Endothelial cell of umbilical vein (primary cell): Measurements from ENCODE around the gene CCDC85C.

Source experiments
- EZH2 ChIP-seq: IDR thresholded peaks from 2 replicates; pipeline ENCODE4 v1.6.1; 2012; ENCODE audit warnings: borderline replicate concordance, low read depth, mild to moderate bottlenecking, moderate library complexity, low read length, inconsistent platforms; ENCODE audit not compliant: severe bottlenecking
- GATA2 ChIP-seq: IDR thresholded peaks from 2 replicates; pipeline ENCODE4 v1.7.0; 2011; ENCODE audit warnings: low read depth, mild to moderate bottlenecking, moderate library complexity, mixed read lengths, low read length; ENCODE audit not compliant: insufficient read length, insufficient read depth
- MYC ChIP-seq: IDR thresholded peaks from one replicate; pipeline ENCODE4 v1.6.1; 2011; ENCODE audit warnings: mild to moderate bottlenecking, low read depth, low read length
- POLR2A ChIP-seq: IDR thresholded peaks from 2 replicates; pipeline ENCODE4 v1.6.1; 2012; ENCODE audit warnings: low read depth, mild to moderate bottlenecking, control low read depth, low read length
- POLR2AphosphoS5 ChIP-seq: IDR thresholded peaks from 2 replicates; pipeline ENCODE4 v1.6.1; 2012; ENCODE audit warnings: low read depth, mild to moderate bottlenecking, control low read depth, low read length, moderate library complexity; ENCODE audit not compliant: insufficient read depth
- TF ChIP-seq, protein P1 (sequence below), 2 donors: IDR thresholded peaks; 1 replicate in 1 of 2; 2 replicates in 1 of 2; pipeline ENCODE4 v1.5.1; 2011; ENCODE audit warnings: low read length in 2 of 2, mild to moderate bottlenecking in 2 of 2, moderate library complexity in 2 of 2, control low read depth in 1 of 2, inconsistent platforms in 1 of 2, low read depth in 1 of 2; ENCODE audit not compliant: insufficient read depth in 1 of 2; ENCODE audit errors: extremely low read depth in 1 of 2
- TF ChIP-seq, protein P2 (sequence below): IDR thresholded peaks from 2 replicates; pipeline ENCODE4 v1.6.1; 2011; ENCODE audit not compliant: insufficient read depth, insufficient read length

DNA sequence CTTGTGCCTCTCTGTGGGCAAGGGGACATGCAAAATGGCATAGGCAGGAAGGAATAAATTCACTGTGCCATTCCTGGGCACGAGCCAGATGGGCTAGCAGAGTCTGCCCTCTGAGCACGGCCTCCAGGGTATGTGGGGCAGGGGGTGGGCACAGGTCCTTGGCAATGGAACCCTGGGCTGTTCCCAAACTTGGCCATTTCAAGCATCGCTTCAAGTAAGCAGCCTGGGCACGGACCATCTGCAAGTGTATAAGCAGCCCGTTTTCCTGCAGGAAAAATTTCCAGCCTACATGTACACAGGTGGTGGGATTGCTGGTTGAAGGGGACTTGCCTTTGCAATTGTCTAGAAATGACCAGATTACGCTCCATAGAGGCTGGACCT is 40.3 kb downstream of the CCDC85C start:
- TF ChIP-seq POLR2AphosphoS5 (no peak), EZH2 (no peak), POLR2A (no peak), GATA2 (no peak), MYC (no peak)
- TF ChIP-seq, protein P1, sequence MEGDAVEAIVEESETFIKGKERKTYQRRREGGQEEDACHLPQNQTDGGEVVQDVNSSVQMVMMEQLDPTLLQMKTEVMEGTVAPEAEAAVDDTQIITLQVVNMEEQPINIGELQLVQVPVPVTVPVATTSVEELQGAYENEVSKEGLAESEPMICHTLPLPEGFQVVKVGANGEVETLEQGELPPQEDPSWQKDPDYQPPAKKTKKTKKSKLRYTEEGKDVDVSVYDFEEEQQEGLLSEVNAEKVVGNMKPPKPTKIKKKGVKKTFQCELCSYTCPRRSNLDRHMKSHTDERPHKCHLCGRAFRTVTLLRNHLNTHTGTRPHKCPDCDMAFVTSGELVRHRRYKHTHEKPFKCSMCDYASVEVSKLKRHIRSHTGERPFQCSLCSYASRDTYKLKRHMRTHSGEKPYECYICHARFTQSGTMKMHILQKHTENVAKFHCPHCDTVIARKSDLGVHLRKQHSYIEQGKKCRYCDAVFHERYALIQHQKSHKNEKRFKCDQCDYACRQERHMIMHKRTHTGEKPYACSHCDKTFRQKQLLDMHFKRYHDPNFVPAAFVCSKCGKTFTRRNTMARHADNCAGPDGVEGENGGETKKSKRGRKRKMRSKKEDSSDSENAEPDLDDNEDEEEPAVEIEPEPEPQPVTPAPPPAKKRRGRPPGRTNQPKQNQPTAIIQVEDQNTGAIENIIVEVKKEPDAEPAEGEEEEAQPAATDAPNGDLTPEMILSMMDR (IDR thresholded peaks at IDR 0.05; ENCODE audit: extremely low read depth in 1 of 2, insufficient read depth in 1 of 2, low read depth in 1 of 2, low read length in 2 of 2): no peak
- TF ChIP-seq, protein P2, sequence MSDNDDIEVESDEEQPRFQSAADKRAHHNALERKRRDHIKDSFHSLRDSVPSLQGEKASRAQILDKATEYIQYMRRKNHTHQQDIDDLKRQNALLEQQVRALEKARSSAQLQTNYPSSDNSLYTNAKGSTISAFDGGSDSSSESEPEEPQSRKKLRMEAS: no peak
